H9 (cell line): Measurements from ENCODE around the gene USP13. TPM values are rescaled to one million over a fixed set of nuclear protein-coding genes. Genes with fewer than 3 reads are reported as not detected.
A peak's percentile ranks its signal among the peaks of the same experiment; 100 is the strongest.
"Not testable (repeated sequence)": the region's sequence is repeated elsewhere in the genome, so short reads cannot be mapped to it uniquely, and the experiment has no call there.

Experiments
- DNase-seq: peaks from one replicate; pipeline ENCODE4 v3.0.0-alpha.2; 2017
- H2AFZ ChIP-seq: one replicate; pipeline ENCODE4 v1.6.1; 2013; ENCODE audit warnings: mild to moderate bottlenecking, low read length, control low read depth, moderate library complexity
- H2AK5ac ChIP-seq: 2 replicates; pipeline ENCODE4 v1.6.1; 2013; ENCODE audit warnings: low read length, control low read depth, mixed read lengths; ENCODE audit not compliant: insufficient read length
- H2BK120ac ChIP-seq: one replicate; pipeline ENCODE4 v1.6.1; 2013; ENCODE audit warnings: low read depth, mild to moderate bottlenecking, low read length, control low read depth, inconsistent platforms; ENCODE audit not compliant: poor library complexity, severe bottlenecking
- H2BK12ac ChIP-seq: 2 replicates; pipeline ENCODE4 v1.6.1; 2013; ENCODE audit warnings: low read length, control low read depth, mixed read lengths, low read depth; ENCODE audit not compliant: insufficient read length
- H2BK15ac ChIP-seq: 2 replicates; pipeline ENCODE4 v1.6.1; 2013; ENCODE audit warnings: low read depth, low read length, control low read depth
- H2BK20ac ChIP-seq: one replicate; pipeline ENCODE4 v1.6.1; 2013; ENCODE audit warnings: low read depth, mild to moderate bottlenecking, low read length, control low read depth, inconsistent platforms; ENCODE audit not compliant: poor library complexity, severe bottlenecking
- H2BK5ac ChIP-seq: 2 replicates; pipeline ENCODE4 v1.6.1; 2013; ENCODE audit warnings: low read length, control low read depth, mixed read lengths; ENCODE audit not compliant: insufficient read length
- H3K14ac ChIP-seq: 2 replicates; pipeline ENCODE4 v1.6.1; 2013; ENCODE audit warnings: low read length, control low read depth; ENCODE audit not compliant: insufficient read depth
- H3K18ac ChIP-seq: 2 replicates; pipeline ENCODE4 v1.6.1; 2013; ENCODE audit warnings: low read depth, mild to moderate bottlenecking, mixed read lengths, low read length, control low read depth; ENCODE audit not compliant: insufficient read length
- H3K23ac ChIP-seq: 2 replicates; pipeline ENCODE4 v1.6.1; 2013; ENCODE audit warnings: low read length, control low read depth, mixed read lengths, low read depth; ENCODE audit not compliant: insufficient read length
- H3K23me2 ChIP-seq: 2 replicates; pipeline ENCODE4 v1.6.1; 2013; ENCODE audit warnings: low read depth, mild to moderate bottlenecking, mixed read lengths, low read length, control low read depth; ENCODE audit not compliant: insufficient read length, poor library complexity, severe bottlenecking
- H3K27ac ChIP-seq: 2 replicates; pipeline ENCODE4 v1.5.1; 2013; ENCODE audit warnings: low read length, control low read depth, mixed read lengths, low read depth; ENCODE audit not compliant: insufficient read length
- H3K27me3 ChIP-seq: 2 replicates; pipeline ENCODE4 v1.6.1; 2013; ENCODE audit warnings: low read length, control low read depth, inconsistent platforms; ENCODE audit not compliant: insufficient read depth
- H3K4ac ChIP-seq: 2 replicates; pipeline ENCODE4 v1.6.1; 2013; ENCODE audit warnings: low read depth, mild to moderate bottlenecking, control low read depth, inconsistent platforms, low read length, moderate library complexity
- H3K4me1 ChIP-seq: 2 replicates; pipeline ENCODE4 v1.6.1; 2013; ENCODE audit warnings: low read length, control low read depth, inconsistent platforms; ENCODE audit not compliant: insufficient read depth
- H3K4me2 ChIP-seq: 2 replicates; pipeline ENCODE4 v1.6.1; 2013; ENCODE audit warnings: low read length, control low read depth, mixed read lengths; ENCODE audit not compliant: insufficient read length, insufficient read depth
- H3K56ac ChIP-seq: 2 replicates; pipeline ENCODE4 v1.6.1; 2013; ENCODE audit warnings: low read depth, mild to moderate bottlenecking, mixed read lengths, low read length, control low read depth; ENCODE audit not compliant: insufficient read length
- H3K79me1 ChIP-seq: 2 replicates; pipeline ENCODE4 v1.6.1; 2013; ENCODE audit warnings: low read depth, mild to moderate bottlenecking, moderate library complexity, low read length, control low read depth, inconsistent platforms; ENCODE audit not compliant: insufficient read depth, poor library complexity, severe bottlenecking
- H3K79me2 ChIP-seq: 2 replicates; pipeline ENCODE4 v1.6.1; 2013; ENCODE audit warnings: low read length, control low read depth, inconsistent platforms; ENCODE audit not compliant: insufficient read depth
- H3K9ac ChIP-seq: 2 replicates; pipeline ENCODE4 v1.6.1; 2013; ENCODE audit warnings: low read length, control low read depth, mixed read lengths; ENCODE audit not compliant: insufficient read length; ENCODE audit errors: extremely low read depth
- H3K9me3 ChIP-seq: one replicate; pipeline ENCODE4 v1.6.1; 2013; ENCODE audit warnings: low read depth, low read length, inconsistent platforms; ENCODE audit not compliant: control insufficient read depth
- H3T11ph ChIP-seq: one replicate; pipeline ENCODE4 v1.6.1; 2013; ENCODE audit warnings: mild to moderate bottlenecking, low read length, control low read depth, inconsistent platforms
- H4K20me1 ChIP-seq: one replicate; pipeline ENCODE4 v1.6.1; 2013; ENCODE audit not compliant: control insufficient read depth, insufficient read length, insufficient read depth
- H4K5ac ChIP-seq: 2 replicates; pipeline ENCODE4 v1.6.1; 2013; ENCODE audit warnings: low read depth, mild to moderate bottlenecking, mixed read lengths, low read length, control low read depth; ENCODE audit not compliant: insufficient read length
- H4K8ac ChIP-seq: replicated peaks from 2 replicates; pipeline ENCODE4 v1.6.1; 2013; ENCODE audit warnings: low read length, control low read depth, mixed read lengths, low read depth; ENCODE audit not compliant: insufficient read length
- H4K91ac ChIP-seq: 2 replicates; pipeline ENCODE4 v1.6.1; 2013; ENCODE audit warnings: low read depth, mild to moderate bottlenecking, moderate library complexity, mixed read lengths, low read length, control low read depth; ENCODE audit not compliant: insufficient read length
- H3K27ac Mint-ChIP-seq, 3 experiments: 2 replicates in 2 of 3; 3 replicates in 1 of 3; pipeline ENCODE4 v1.8.0; 2020 to 2021; ENCODE audit warnings: mixed read lengths in 3 of 3, mild to moderate bottlenecking in 1 of 3, moderate library complexity in 1 of 3
- H3K27me3 Mint-ChIP-seq: 2 replicates; pipeline ENCODE4 v1.8.0; 2021; ENCODE audit warnings: low read depth, mild to moderate bottlenecking, moderate library complexity, mixed read lengths
- H3K36me3 Mint-ChIP-seq, 3 experiments: 2 replicates in 2 of 3; 3 replicates in 1 of 3; pipeline ENCODE4 v1.8.0; 2020 to 2021; ENCODE audit warnings: low read depth in 3 of 3, mixed read lengths in 3 of 3; ENCODE audit not compliant: insufficient read depth in 1 of 3
- H3K4me1 Mint-ChIP-seq, 2 experiments: 2 replicates each; pipeline ENCODE4 v1.8.0; 2020; ENCODE audit warnings: mixed read lengths in 2 of 2
- H3K4me3 Mint-ChIP-seq, 2 experiments: 2 replicates in 1 of 2; 3 replicates in 1 of 2; pipeline ENCODE4 v1.8.0; 2020 to 2021; ENCODE audit warnings: mild to moderate bottlenecking in 2 of 2, mixed read lengths in 2 of 2, moderate library complexity in 1 of 2
- H3K9me3 Mint-ChIP-seq, 2 experiments: 2 replicates in 1 of 2; 3 replicates in 1 of 2; pipeline ENCODE4 v1.8.0; 2020; ENCODE audit warnings: mild to moderate bottlenecking in 2 of 2, mixed read lengths in 2 of 2, moderate library complexity in 1 of 2
- CTCF ChIP-seq: fragments of 200-600 bp; sonication (generic); conservative IDR thresholded peaks from 3 replicates; pipeline ENCODE4 v1.8.0; 2021; ENCODE audit warnings: antibody characterized with exemption, mild to moderate bottlenecking
- WGBS: extraction: QIAGEN DNeasy Blood & Tissue Kit; methylation state at CpG from one replicate; pipeline ENCODE4 v1.1.7; 2013; ENCODE audit warnings: missing lambda C conversion rate, low lambda C conversion rate, mixed read lengths; ENCODE audit not compliant: insufficient read length; ENCODE audit errors: extremely low coverage; 5-methylcytosine and 5-hydroxymethylcytosine counted together
- total RNA-seq: library from RNA; stranded (reverse); gene quantifications from 2 replicates; pipeline ENCODE4 v1.2.1, GENCODE V29; 2021

Gene USP13
- total RNA-seq, 1 experiment from 2014 or later: 26.7 TPM

DNA sequence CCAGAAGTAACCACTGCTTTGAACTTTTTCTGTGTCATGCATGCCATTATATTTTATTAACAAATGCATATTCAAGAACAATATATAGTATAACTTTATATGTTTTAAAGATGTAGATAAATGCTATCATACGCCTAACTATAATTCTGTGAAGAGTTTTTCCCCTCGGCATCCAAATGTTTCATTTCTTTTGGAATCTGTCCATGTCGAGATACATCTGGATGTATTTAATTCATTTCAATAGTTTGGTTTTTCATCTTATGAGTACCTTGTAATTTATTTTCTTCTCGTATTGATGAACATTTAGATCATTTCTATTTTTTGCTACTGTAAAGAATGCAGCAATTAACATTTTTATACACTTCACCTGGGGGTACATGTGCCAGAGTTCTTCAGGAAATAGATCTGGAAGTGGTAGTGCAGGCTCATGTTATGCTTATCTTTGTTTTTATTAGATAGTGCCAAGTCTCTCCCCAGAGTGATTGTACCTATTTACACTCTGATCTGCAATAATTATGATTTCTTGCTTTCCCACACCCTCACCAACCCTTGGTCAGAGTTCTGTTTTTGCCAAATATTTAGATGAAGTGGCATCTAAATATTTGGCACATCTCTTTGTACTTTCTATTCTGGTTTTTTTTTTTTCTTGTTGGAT lies 29.7 kb downstream of the USP13 start:
- no peak overlapping the region for H2BK5ac ChIP-seq
- H4K91ac ChIP-seq: no peak overlapping the region
- H3K27ac ChIP-seq: no peak overlapping the region
- H3K79me1 ChIP-seq: no peaks in the 10 kb centered on the region
- no peak overlapping the region for H4K5ac ChIP-seq
- H3K9me3 ChIP-seq: no peaks in the 10 kb centered on the region
- H3K36me3 Mint-ChIP-seq: peaks cover 9 to 19% (median 12%) of the 10 kb centered on the region in 3 experiments; a peak in 6 of 7 replicates
- peaks cover 26 to 29% of the 10 kb centered on the region in 2 experiments for H3K4me1 Mint-ChIP-seq
- no peak for DNase-seq
- H2BK20ac ChIP-seq: no peak overlapping the region
- H2BK120ac ChIP-seq: no peak overlapping the region
- H2BK12ac ChIP-seq: no peak overlapping the region
- no peak overlapping the region for H3K9ac ChIP-seq
- H2AFZ ChIP-seq: no peak overlapping the region
- no peak overlapping the region for H3K23ac ChIP-seq
- no peak for TF ChIP-seq CTCF
- no peak overlapping the region for H3K18ac ChIP-seq
- no peaks in the 10 kb centered on the region for H3K27me3 ChIP-seq
- H3T11ph ChIP-seq: no peak overlapping the region
- H3K9me3 Mint-ChIP-seq: no peaks in the 10 kb centered on the region
- no peaks in the 10 kb centered on the region; the same call in 1 of the 2 replicates for H3K4me1 ChIP-seq
- no peak overlapping the region for H3K4me2 ChIP-seq
- no peak overlapping the region for H2AK5ac ChIP-seq
- H4K20me1 ChIP-seq: no peaks in the 10 kb centered on the region
- no peak overlapping the region for H3K56ac ChIP-seq
- no peak overlapping the region for H3K4me3 Mint-ChIP-seq
- WGBS: no CpG with 5 or more reads among the region's 4 CpGs
- H4K8ac ChIP-seq: no peak overlapping the region
- H3K4ac ChIP-seq: no peak overlapping the region
- no peaks in the 10 kb centered on the region; the same call in 1 of the 2 replicates for H3K79me2 ChIP-seq
- H3K27ac Mint-ChIP-seq: peak overlapping the region in 1 of 3 experiments; percentile 5; a peak in 2 of 7 replicates
- no peaks in the 10 kb centered on the region for H3K27me3 Mint-ChIP-seq
- H2BK15ac ChIP-seq: no peak overlapping the region
- no peak overlapping the region for H3K14ac ChIP-seq
- H3K23me2 ChIP-seq: no peaks in the 10 kb centered on the region

DNA sequence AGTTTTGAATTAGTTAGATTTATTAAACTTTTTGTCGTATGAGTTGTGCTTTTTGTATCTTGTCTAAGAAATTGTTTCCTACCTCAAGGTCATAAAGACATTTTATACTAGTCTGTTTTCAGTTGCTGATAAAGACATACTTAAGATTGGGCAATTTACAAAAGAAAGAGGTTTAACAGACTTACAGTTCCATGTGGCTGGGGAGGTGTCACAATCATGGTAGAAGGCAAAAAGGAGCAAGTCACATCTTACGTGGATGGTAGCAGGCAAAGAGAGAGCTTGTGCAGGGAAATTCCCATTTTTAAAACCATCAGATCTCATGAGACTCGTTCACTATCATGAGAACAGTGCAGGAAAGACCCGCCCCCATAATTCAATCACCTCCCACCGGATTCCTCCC lies 30.4 kb downstream of the USP13 start:
- H3K79me2 ChIP-seq, H2BK12ac ChIP-seq: not testable (repeated sequence)
- H3K27ac Mint-ChIP-seq: peak overlapping the region in 2 of 3 experiments; percentile 5 to 16; a peak in 4 of 7 replicates

More for the DNA sequence above, 30.4 kb downstream of the USP13 start:
- not testable (repeated sequence) for H2BK5ac ChIP-seq, H2BK120ac ChIP-seq, H3K27ac ChIP-seq, H3K9ac ChIP-seq, H2AFZ ChIP-seq, H3K4me3 Mint-ChIP-seq, H3K18ac ChIP-seq, H3K14ac ChIP-seq, H3K9me3 Mint-ChIP-seq, H4K91ac ChIP-seq, H3K9me3 ChIP-seq, H3K27me3 ChIP-seq, H4K20me1 ChIP-seq, H2BK20ac ChIP-seq, H3K23me2 ChIP-seq, H3K4me2 ChIP-seq, H3K27me3 Mint-ChIP-seq, H3K4ac ChIP-seq, H4K5ac ChIP-seq, DNase-seq, H3K4me1 ChIP-seq, H3K23ac ChIP-seq, H2AK5ac ChIP-seq, H3T11ph ChIP-seq, H4K8ac ChIP-seq, H2BK15ac ChIP-seq, H3K56ac ChIP-seq, H3K79me1 ChIP-seq
- Mint-ChIP-seq H3K4me1 (peaks cover 26 to 29% of the 10 kb centered on the region in 2 experiments), H3K36me3 (peaks cover 9 to 19% (median 12%) of the 10 kb centered on the region in 3 experiments; a peak in 6 of 7 replicates)
- 100% methylated on average over 1 of the region's 5 CpGs for WGBS
